H1 (cell line): ENCODE measurements around the gene PDZRN3. TPM values are rescaled to one million over a fixed set of nuclear protein-coding genes. Genes with fewer than 3 reads are reported as not detected.

Experiments used
- CTCF ChIA-PET: fragments of 300-600 bp; sonication (Branson Sonifier 250); formaldehyde crosslinking; loops from one replicate; lab custom pipeline; 2021; ENCODE audit not compliant: partially characterized antibody; lab: Charles Lee
- POLR2A ChIA-PET: fragments of 300-600 bp; sonication (Branson Sonifier 250); formaldehyde crosslinking; loops from one replicate; lab custom pipeline; 2021; ENCODE audit warnings: inconsistent platforms; ENCODE audit not compliant: partially characterized antibody; lab: Charles Lee
- DNase-seq, 2 experiments: peaks; one replicate each; pipeline versions ENCODE4 v3.0.0 to v3.0.0-alpha.2; 2010 to 2022; ENCODE audit warnings: low spot score in 2 of 2, low read depth in 1 of 2, mixed read lengths in 1 of 2
- FAIRE-seq: peaks from 2 replicates; lab custom pipeline; 2011; peaks lifted over from hg19 to GRCh38; lab: Jason Lieb, UNC
- H2AFZ ChIP-seq: 2 replicates; pipeline ENCODE4 v1.8.1; 2012; ENCODE audit warnings: low read length, inconsistent platforms
- H2AK5ac ChIP-seq: 2 replicates; pipeline ENCODE4 v1.6.1; 2013; ENCODE audit warnings: low read depth, low read length
- H2BK120ac ChIP-seq: replicated peaks from 2 replicates; pipeline ENCODE3; 2013; ENCODE audit warnings: low read depth, low read length, inconsistent platforms
- H2BK12ac ChIP-seq: 2 replicates; pipeline ENCODE4 v1.6.1; 2013; ENCODE audit warnings: low read depth, low read length
- H2BK15ac ChIP-seq: 2 replicates; pipeline ENCODE4 v1.6.1; 2013; ENCODE audit warnings: low read length
- H2BK20ac ChIP-seq: 2 replicates; pipeline ENCODE4 v1.6.1; 2013; ENCODE audit warnings: low read length
- H2BK5ac ChIP-seq: 2 replicates; pipeline ENCODE4 v1.6.1; 2013; ENCODE audit warnings: low read depth, low read length
- H3K14ac ChIP-seq: 2 replicates; pipeline ENCODE4 v1.6.1; 2013; ENCODE audit warnings: inconsistent platforms; ENCODE audit not compliant: insufficient read length
- H3K18ac ChIP-seq: 2 replicates; pipeline ENCODE4 v1.6.1; 2013; ENCODE audit warnings: low read length; ENCODE audit errors: extremely low read depth
- H3K23ac ChIP-seq: 2 replicates; pipeline ENCODE4 v1.6.1; 2013; ENCODE audit warnings: inconsistent platforms; ENCODE audit not compliant: insufficient read length
- H3K23me2 ChIP-seq: 2 replicates; pipeline ENCODE4 v1.6.1; 2013; ENCODE audit warnings: low read depth, low read length
- H3K27ac ChIP-seq: 2 replicates; pipeline ENCODE4 v1.6.1; 2011; ENCODE audit warnings: low read depth, low read length, inconsistent platforms
- H3K27me3 ChIP-seq, 4 experiments: replicated peaks in 1 of 4; 1 replicate in 1 of 4; 2 replicates in 3 of 4; pipeline versions ENCODE4 v1.6.1 to v1.8.1; 2011 to 2013; ENCODE audit warnings: low read length in 3 of 4, mild to moderate bottlenecking in 3 of 4, inconsistent platforms in 2 of 4, mixed read lengths in 2 of 4, moderate library complexity in 1 of 4; ENCODE audit not compliant: control insufficient read depth in 3 of 4, insufficient read depth in 3 of 4; ENCODE audit errors: extremely low read depth in 1 of 4
- H3K36me3 ChIP-seq, 4 experiments: 2 replicates each; pipeline versions ENCODE4 v1.6.1 to v1.8.1; 2011 to 2013; ENCODE audit warnings: mild to moderate bottlenecking in 4 of 4, low read length in 3 of 4, moderate library complexity in 2 of 4, control low read depth in 1 of 4, inconsistent platforms in 1 of 4; ENCODE audit not compliant: insufficient read depth in 4 of 4, control insufficient read depth in 2 of 4
- H3K4ac ChIP-seq: replicated peaks from 2 replicates; pipeline ENCODE3; 2013; ENCODE audit warnings: low read length, low read depth, mixed read lengths, inconsistent platforms; ENCODE audit not compliant: insufficient read length
- H3K4me1 ChIP-seq, 4 experiments: replicated peaks in 1 of 4; 1 replicate in 1 of 4; 2 replicates in 3 of 4; pipeline versions ENCODE4 v1.6.1 to v1.8.1; 2011 to 2013; ENCODE audit warnings: low read length in 3 of 4, inconsistent platforms in 2 of 4, mixed read lengths in 1 of 4; ENCODE audit not compliant: insufficient read depth in 4 of 4, control insufficient read depth in 3 of 4
- H3K4me2 ChIP-seq, 2 experiments: 2 replicates each; pipeline versions ENCODE4 v1.6.1 to v1.8.1; 2011 to 2013; ENCODE audit warnings: low read depth in 2 of 2, low read length in 2 of 2, control low read depth in 1 of 2, inconsistent platforms in 1 of 2, mild to moderate bottlenecking in 1 of 2; ENCODE audit not compliant: insufficient read depth in 1 of 2
- H3K4me3 ChIP-seq, 4 experiments: fragments of 200-600, 300-600 bp in 1 of 4; sonication (generic), shearing (Covaris generic), sonication (Bioruptor Twin) in 1 of 4; 2 replicates each; pipeline versions ENCODE4 v1.5.1 to v1.8.1; 2011 to 2016; ENCODE audit warnings: low read length in 4 of 4, low read depth in 3 of 4, control low read depth in 2 of 4, inconsistent platforms in 2 of 4, mild to moderate bottlenecking in 2 of 4, mixed read lengths in 1 of 4, moderate library complexity in 1 of 4; ENCODE audit not compliant: insufficient read depth in 2 of 4; ENCODE audit errors: extremely low read depth in 1 of 4
- H3K56ac ChIP-seq: replicated peaks from 2 replicates; pipeline ENCODE3; 2013; ENCODE audit warnings: low read depth, mild to moderate bottlenecking, mixed read lengths, low read length, inconsistent platforms; ENCODE audit not compliant: insufficient read length
- H3K79me1 ChIP-seq: 2 replicates; pipeline ENCODE4 v1.6.1; 2013; ENCODE audit warnings: low read depth, low read length, control low read depth
- H3K79me2 ChIP-seq, 2 experiments: 2 replicates each; pipeline versions ENCODE4 v1.6.1 to v1.8.1; 2012 to 2013; ENCODE audit warnings: low read length in 2 of 2, mild to moderate bottlenecking in 2 of 2, inconsistent platforms in 1 of 2; ENCODE audit not compliant: insufficient read depth in 2 of 2, control insufficient read depth in 1 of 2
- H3K9ac ChIP-seq, 4 experiments: replicated peaks in 1 of 4; 1 replicate in 1 of 4; 2 replicates in 3 of 4; pipeline versions ENCODE4 v1.6.1 to v1.8.1; 2011 to 2013; ENCODE audit warnings: low read depth in 3 of 4, low read length in 3 of 4, control low read depth in 2 of 4, mild to moderate bottlenecking in 2 of 4, moderate library complexity in 2 of 4, inconsistent platforms in 1 of 4; ENCODE audit errors: extremely low read depth in 1 of 4
- H3K9me3 ChIP-seq, 2 experiments: 2 replicates each; pipeline versions ENCODE4 v1.6.1 to v1.8.1; 2012 to 2013; ENCODE audit warnings: mild to moderate bottlenecking in 2 of 2, moderate library complexity in 2 of 2, control low read depth in 1 of 2, inconsistent platforms in 1 of 2, low read depth in 1 of 2, low read length in 1 of 2, mixed read lengths in 1 of 2; ENCODE audit not compliant: insufficient read depth in 2 of 2
- H4K20me1 ChIP-seq, 2 experiments: replicated peaks in 1 of 2; 2 replicates each; pipeline versions ENCODE3 to v1.8.1; 2011 to 2013; ENCODE audit warnings: inconsistent platforms in 2 of 2, low read length in 2 of 2, mild to moderate bottlenecking in 1 of 2; ENCODE audit not compliant: insufficient read depth in 2 of 2, control insufficient read depth in 1 of 2
- H4K5ac ChIP-seq: 2 replicates; pipeline ENCODE4 v1.6.1; 2013; ENCODE audit warnings: low read length, low read depth, mixed read lengths, inconsistent platforms; ENCODE audit not compliant: insufficient read length
- H4K8ac ChIP-seq: 2 replicates; pipeline ENCODE4 v1.8.0; 2013; ENCODE audit warnings: mild to moderate bottlenecking, moderate library complexity, low read length, inconsistent platforms; ENCODE audit not compliant: insufficient read depth; ENCODE audit errors: extremely low read depth
- H4K91ac ChIP-seq: replicated peaks from 2 replicates; pipeline ENCODE3; 2013; ENCODE audit warnings: low read length, mixed read lengths, inconsistent platforms; ENCODE audit not compliant: insufficient read length
- BACH1 ChIP-seq: IDR thresholded peaks from 2 replicates; pipeline ENCODE4 v1.6.1; 2012; ENCODE audit warnings: low read length, improper control_type of control experiment
- BCL11A ChIP-seq, 2 experiments: IDR thresholded peaks; one replicate each; pipeline ENCODE4 v1.6.1; 2011; ENCODE audit warnings: low read depth in 2 of 2, low read length in 2 of 2, mild to moderate bottlenecking in 2 of 2
- CBX8 ChIP-seq: fragments of 300-800, 300-1000 bp; sonication (generic); IDR thresholded peaks from 2 replicates; pipeline ENCODE4 v1.7.1; 2016; ENCODE audit warnings: low read depth, low read length, borderline replicate concordance
- CTBP2 ChIP-seq: IDR thresholded peaks from 2 replicates; pipeline ENCODE4 v1.7.0; 2011; ENCODE audit warnings: borderline replicate concordance, mild to moderate bottlenecking, moderate library complexity, mixed read lengths, low read length; ENCODE audit not compliant: insufficient read depth, insufficient read length
- EGR1 ChIP-seq: IDR thresholded peaks from 2 replicates; pipeline ENCODE4 v1.6.1; 2011; ENCODE audit warnings: low read depth, low read length, borderline replicate concordance
- GABPA ChIP-seq: IDR thresholded peaks from 2 replicates; pipeline ENCODE4 v1.6.1; 2011; ENCODE audit warnings: mild to moderate bottlenecking, low read length, moderate library complexity, borderline replicate concordance; ENCODE audit not compliant: insufficient read depth
- POU5F1 ChIP-seq: IDR thresholded peaks from 2 replicates; pipeline ENCODE4 v1.6.1; 2011; ENCODE audit warnings: low read depth, mild to moderate bottlenecking, low read length, moderate library complexity
- SP2 ChIP-seq: IDR thresholded peaks from 2 replicates; pipeline ENCODE4 v1.6.1; 2012; ENCODE audit warnings: mild to moderate bottlenecking, low read length, inconsistent platforms
- TAF1 ChIP-seq: IDR thresholded peaks from 2 replicates; pipeline ENCODE4 v1.6.1; 2011; ENCODE audit warnings: mild to moderate bottlenecking, low read depth, low read length
- ZNF274 ChIP-seq: IDR thresholded peaks from 2 replicates; pipeline ENCODE4 v1.7.0; 2012; ENCODE audit warnings: low read length, borderline replicate concordance; ENCODE audit errors: extremely low read depth
- WGBS, 2 experiments: shearing (Covaris generic) in 1 of 2; methylation state at CpG; one replicate each; pipeline versions ENCODE4 v1.1.6 to v1.1.7; 2013 to 2015; ENCODE audit warnings: low lambda C conversion rate in 2 of 2, mixed read lengths in 2 of 2, inconsistent platforms in 1 of 2, low coverage in 1 of 2, missing lambda C conversion rate in 1 of 2; ENCODE audit not compliant: insufficient replicate concordance in 2 of 2, insufficient coverage in 1 of 2, insufficient read length in 1 of 2; ENCODE audit errors: extremely low coverage in 1 of 2, missing lambda C conversion rate in 1 of 2; 5-methylcytosine and 5-hydroxymethylcytosine counted together
- polyA plus RNA-seq, 7 experiments: library from polyadenylated mRNA; depleted of rRNA in 3 of 7; stranded (reverse) in 5 of 7; unstranded in 2 of 7; fragments of >200 nt in 5 of 7; fragments of 200-250 nt in 2 of 7; gene quantifications; 1 replicate in 5 of 7; 2 replicates in 1 of 7; 4 replicates in 1 of 7; pipeline versions ENCODE4 v1.2.1 to v1.2.3, GENCODE V29; 2011 to 2013; ENCODE audit warnings: missing spikeins in 2 of 7, mixed read lengths in 2 of 7
- total RNA-seq: library from RNA; stranded (reverse); fragmentation: NEBNext Ultra II Directional; extraction: Animal tissue kit (Norgen Biotek cat#: 25700); gene quantifications from 2 replicates; pipeline ENCODE4 v1.2.1, GENCODE V29; 2021
- TF ChIP-seq, protein P1 (sequence below): IDR thresholded peaks from 2 replicates; pipeline ENCODE4 v1.6.1; 2011; ENCODE audit warnings: low read length, improper control_type of control experiment
- TF ChIP-seq, protein P2 (sequence below): IDR thresholded peaks from 2 replicates; pipeline ENCODE4 v1.6.1; 2011; ENCODE audit warnings: low read depth, mild to moderate bottlenecking, low read length; ENCODE audit not compliant: insufficient read depth

PDZRN3 gene
- total and polyA plus RNA-seq, 2 of the 8 experiments (the other 6 are each of a cell fraction or from before 2014, with no cell fraction given): 4.2 to 20.5 TPM

DNA sequence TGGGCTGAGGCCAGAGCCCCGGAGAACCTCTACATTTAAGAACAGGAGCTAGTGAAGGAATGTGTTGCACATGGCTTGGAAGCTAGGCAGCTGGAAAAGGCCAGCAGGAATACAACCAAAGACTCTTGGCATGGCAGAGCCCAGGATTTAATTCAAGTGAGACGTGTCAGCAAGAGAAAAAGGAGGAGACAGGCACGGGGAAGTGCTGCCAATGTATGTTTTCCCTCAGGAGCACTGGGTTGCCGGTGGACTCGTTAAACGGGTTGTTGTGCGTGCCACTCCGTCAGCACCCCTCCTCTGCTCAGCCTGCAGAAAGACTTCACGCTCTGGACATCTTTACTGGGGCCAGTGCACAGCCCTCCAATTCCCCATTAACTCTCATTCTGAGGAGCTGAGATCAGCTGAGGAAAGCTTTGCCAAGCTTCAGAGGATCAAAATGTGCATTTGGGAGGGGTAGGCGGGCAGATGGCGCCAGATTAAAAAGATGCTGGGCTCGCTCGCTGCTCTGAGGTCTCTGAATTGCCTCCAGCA, 103.7 kb downstream of the PDZRN3 start:
- no peak for FAIRE-seq
- H4K8ac ChIP-seq: no peak overlapping the region
- no peak overlapping the region for H3K56ac ChIP-seq
- no peak overlapping the region for H3K23ac ChIP-seq
- H2BK12ac ChIP-seq: no peak overlapping the region
- no peaks in the 10 kb centered on the region for H3K23me2 ChIP-seq
- ChIA-PET CTCF (interaction anchor here (0.8 to 2.2 kb wide), 2 partner anchors 13 to 340 kb away, joined by 3 to 8 read pairs; no protein-coding TSS in a partner anchor), POLR2A (no interaction called here)
- H3K9ac ChIP-seq: no peak overlapping the region
- H3K27ac ChIP-seq: no peak overlapping the region
- H3K4me3 ChIP-seq: no peak overlapping the region
- peaks cover 0 to 2% of the 10 kb centered on the region in 2 experiments; a peak in 2 of 4 replicates for H3K79me2 ChIP-seq
- H3K36me3 ChIP-seq: no peaks in the 10 kb centered on the region
- no peak overlapping the region for H3K18ac ChIP-seq
- no peaks in the 10 kb centered on the region; the same call in 1 of the 2 replicates for H3K79me1 ChIP-seq
- H3K4me2 ChIP-seq: no peak overlapping the region
- H3K4ac ChIP-seq: no peak overlapping the region
- no peak overlapping the region for H4K5ac ChIP-seq
- no peak overlapping the region for H2BK120ac ChIP-seq
- H2AK5ac ChIP-seq: no peak overlapping the region
- H3K9me3 ChIP-seq: 0 out of 4 replicates have a peak, but pooled peaks cover 0 to 4% of the 10 kb centered on the region in 2 experiments
- no peak overlapping the region for H4K91ac ChIP-seq
- H3K27me3 ChIP-seq: no peaks in the 10 kb centered on the region
- no peak overlapping the region for H3K14ac ChIP-seq
- no peak overlapping the region; the same call in 1 of the 2 replicates for H2BK5ac ChIP-seq
- no peak overlapping the region for H2AFZ ChIP-seq
- H4K20me1 ChIP-seq: no peaks in the 10 kb centered on the region
- no peaks in the 10 kb centered on the region; a peak in 1 of 7 replicates for H3K4me1 ChIP-seq
- no peak for DNase-seq
- H2BK20ac ChIP-seq: no peak overlapping the region
- 84% methylated on average over 13 of the region's 13 CpGs; no CpG with 5 or more reads in 1 of the 2 experiments for WGBS, 2 experiments
- no peak overlapping the region for H2BK15ac ChIP-seq
- no peak for TF ChIP-seq GABPA
- no peak for TF ChIP-seq ZNF274
- TF ChIP-seq BCL11A (IDR thresholded peaks at IDR 0.05; ENCODE audit: low read depth in 2 of 2, low read length in 2 of 2): no peak
- TF ChIP-seq, protein P1, sequence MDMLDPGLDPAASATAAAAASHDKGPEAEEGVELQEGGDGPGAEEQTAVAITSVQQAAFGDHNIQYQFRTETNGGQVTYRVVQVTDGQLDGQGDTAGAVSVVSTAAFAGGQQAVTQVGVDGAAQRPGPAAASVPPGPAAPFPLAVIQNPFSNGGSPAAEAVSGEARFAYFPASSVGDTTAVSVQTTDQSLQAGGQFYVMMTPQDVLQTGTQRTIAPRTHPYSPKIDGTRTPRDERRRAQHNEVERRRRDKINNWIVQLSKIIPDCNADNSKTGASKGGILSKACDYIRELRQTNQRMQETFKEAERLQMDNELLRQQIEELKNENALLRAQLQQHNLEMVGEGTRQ: no peak
- TF ChIP-seq, protein P2, sequence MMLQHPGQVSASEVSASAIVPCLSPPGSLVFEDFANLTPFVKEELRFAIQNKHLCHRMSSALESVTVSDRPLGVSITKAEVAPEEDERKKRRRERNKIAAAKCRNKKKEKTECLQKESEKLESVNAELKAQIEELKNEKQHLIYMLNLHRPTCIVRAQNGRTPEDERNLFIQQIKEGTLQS: no peak
- TF ChIP-seq CBX8: no peak
- no peak for TF ChIP-seq BACH1
- no peak for TF ChIP-seq TAF1
- no peak for TF ChIP-seq SP2
- no peak for TF ChIP-seq EGR1
- TF ChIP-seq POU5F1: no peak
- TF ChIP-seq CTBP2: no peak
